Measurements from ENCODE around the gene ADK. TPM values are rescaled to one million over a fixed set of nuclear protein-coding genes. Genes with fewer than 3 reads are reported as not detected.

ADK gene
- total and polyA plus RNA-seq, 2 of the 13 experiments (the other 11 are each of a cell fraction or from before 2014, with no cell fraction given) = 48.6 to 79.1 TPM

DNA sequence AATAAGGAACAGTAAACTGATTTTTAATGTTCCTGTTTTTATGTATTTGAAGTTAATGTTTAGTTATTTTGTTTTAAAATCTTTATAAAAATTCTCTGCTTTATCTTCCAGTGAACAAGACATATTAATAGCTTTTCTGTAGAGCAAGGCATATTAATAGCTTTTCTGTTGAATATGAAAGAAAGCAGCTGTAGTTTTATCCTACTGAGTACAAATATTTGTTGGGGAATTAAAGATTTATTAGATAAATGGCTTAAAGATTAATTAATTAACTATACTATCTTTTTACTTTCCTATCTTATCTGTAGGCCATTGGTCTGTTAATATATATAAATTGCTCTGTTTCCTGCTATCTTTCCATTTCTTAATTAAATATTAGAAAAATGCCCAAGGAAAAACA, 299.6 kb downstream of the ADK start (continued):
- TF ChIP-seq, protein P1, sequence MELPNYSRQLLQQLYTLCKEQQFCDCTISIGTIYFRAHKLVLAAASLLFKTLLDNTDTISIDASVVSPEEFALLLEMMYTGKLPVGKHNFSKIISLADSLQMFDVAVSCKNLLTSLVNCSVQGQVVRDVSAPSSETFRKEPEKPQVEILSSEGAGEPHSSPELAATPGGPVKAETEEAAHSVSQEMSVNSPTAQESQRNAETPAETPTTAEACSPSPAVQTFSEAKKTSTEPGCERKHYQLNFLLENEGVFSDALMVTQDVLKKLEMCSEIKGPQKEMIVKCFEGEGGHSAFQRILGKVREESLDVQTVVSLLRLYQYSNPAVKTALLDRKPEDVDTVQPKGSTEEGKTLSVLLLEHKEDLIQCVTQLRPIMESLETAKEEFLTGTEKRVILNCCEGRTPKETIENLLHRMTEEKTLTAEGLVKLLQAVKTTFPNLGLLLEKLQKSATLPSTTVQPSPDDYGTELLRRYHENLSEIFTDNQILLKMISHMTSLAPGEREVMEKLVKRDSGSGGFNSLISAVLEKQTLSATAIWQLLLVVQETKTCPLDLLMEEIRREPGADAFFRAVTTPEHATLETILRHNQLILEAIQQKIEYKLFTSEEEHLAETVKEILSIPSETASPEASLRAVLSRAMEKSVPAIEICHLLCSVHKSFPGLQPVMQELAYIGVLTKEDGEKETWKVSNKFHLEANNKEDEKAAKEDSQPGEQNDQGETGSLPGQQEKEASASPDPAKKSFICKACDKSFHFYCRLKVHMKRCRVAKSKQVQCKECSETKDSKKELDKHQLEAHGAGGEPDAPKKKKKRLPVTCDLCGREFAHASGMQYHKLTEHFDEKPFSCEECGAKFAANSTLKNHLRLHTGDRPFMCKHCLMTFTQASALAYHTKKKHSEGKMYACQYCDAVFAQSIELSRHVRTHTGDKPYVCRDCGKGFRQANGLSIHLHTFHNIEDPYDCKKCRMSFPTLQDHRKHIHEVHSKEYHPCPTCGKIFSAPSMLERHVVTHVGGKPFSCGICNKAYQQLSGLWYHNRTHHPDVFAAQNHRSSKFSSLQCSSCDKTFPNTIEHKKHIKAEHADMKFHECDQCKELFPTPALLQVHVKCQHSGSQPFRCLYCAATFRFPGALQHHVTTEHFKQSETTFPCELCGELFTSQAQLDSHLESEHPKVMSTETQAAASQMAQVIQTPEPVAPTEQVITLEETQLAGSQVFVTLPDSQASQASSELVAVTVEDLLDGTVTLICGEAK (IDR thresholded peaks at IDR 0.05) = no peak
- TF ChIP-seq, protein P1 (CRISPR knock-in tag; IDR thresholded peaks at IDR 0.05) = no peak
- no peak for TF ChIP-seq HMGA1 (CRISPR knock-in tag; conservative IDR thresholded peaks at IDR 0.05)

DNA sequence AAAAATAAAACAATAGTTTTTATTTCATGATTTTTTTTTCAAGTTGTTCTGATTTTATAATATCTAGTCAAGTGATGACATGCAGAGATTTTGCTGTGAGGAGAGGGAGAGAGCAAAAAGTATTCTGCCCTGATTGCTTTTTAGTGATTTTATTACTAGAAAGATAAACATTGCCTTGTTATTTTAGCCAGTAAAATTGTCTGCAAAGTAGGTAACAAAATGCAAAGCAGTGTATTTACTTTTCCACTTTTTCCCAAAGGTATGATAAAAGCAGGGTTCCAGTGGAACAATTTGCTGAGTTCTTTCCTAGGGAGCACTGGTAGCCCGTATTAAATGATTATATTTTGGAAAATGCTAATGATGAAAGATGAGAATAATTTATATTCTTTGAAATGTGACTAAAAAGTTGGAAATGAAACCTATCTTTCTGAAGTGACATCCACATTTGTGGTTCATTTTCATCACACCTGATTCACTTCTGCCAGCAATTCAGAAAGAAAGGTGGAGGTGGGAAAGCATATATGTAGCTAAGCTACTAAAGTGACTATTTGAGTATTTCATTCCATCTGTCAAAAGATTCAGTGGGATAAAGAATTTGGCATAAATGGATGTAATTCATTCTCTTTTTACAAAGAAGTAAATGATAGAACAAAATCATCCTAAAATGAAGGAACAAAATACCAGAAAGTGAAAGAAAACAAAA, 300.3 kb downstream of the ADK start:
- 100% methylated on average over 1 of the region's 1 CpG for WGBS (ENCODE audit: low lambda C conversion rate)
- no peak for ATAC-seq
- peaks cover 13% of the 10 kb centered on the region; the same call in 1 of the 2 replicates for H3K4me1 ChIP-seq (ENCODE audit: insufficient read depth, low read length)
- no peak overlapping the region for H3K4me2 ChIP-seq (ENCODE audit: low read depth, low read length)
- DNase-seq (ENCODE audit: low spot score) = no peak
- no peak overlapping the region for H2AFZ ChIP-seq (ENCODE audit: low read length)
- no peak overlapping the region for H3K9ac ChIP-seq (ENCODE audit: insufficient read depth, low read depth, low read length)
- BruUV-seq (replicated peaks) = no TSS peak
- H3K36me3 ChIP-seq (replicated peaks in 1 of 2; ENCODE audit: control insufficient read depth in 1 of 2, insufficient read depth in 2 of 2, low read length in 2 of 2) = no peaks in the 10 kb centered on the region
- in situ Hi-C loops (cut with HindIII; ENCODE audit: extremely low pct_ligation_motif_present, low pct_unique_long_range_greater_than_20kb) = no loop called here
- no peaks in the 10 kb centered on the region for H3K79me2 ChIP-seq (ENCODE audit: insufficient read depth, low read length)
- intact Hi-C loops (cut with micrococcal nuclease; ENCODE audit: unreplicated experiment) = no loop called here
- ChIA-PET POLR2A (no interaction called here), CTCF (ENCODE audit: low intra/inter-chr PET ratio, low total read pairs) (no interaction called here)
- FAIRE-seq = no peak
- H3K9me3 ChIP-seq (ENCODE audit: low read length) = no peaks in the 10 kb centered on the region
- H4K20me1 ChIP-seq (ENCODE audit: insufficient read depth, low read length) = no peaks in the 10 kb centered on the region
- no peak overlapping the region for H3K27ac ChIP-seq (ENCODE audit: extremely low read length, insufficient read depth, low read length)
- H3K27me3 ChIP-seq (ENCODE audit: control insufficient read depth in 1 of 2, insufficient read depth in 2 of 2, low read length in 2 of 2) = no peaks in the 10 kb centered on the region
- H3K4me3 ChIP-seq (replicated peaks in 1 of 3; ENCODE audit: insufficient read depth in 1 of 3, low read depth in 2 of 3, low read length in 3 of 3) = no peak overlapping the region
- TF ChIP-seq ZNF503 (CRISPR knock-in tag; IDR thresholded peaks at IDR 0.05) (no peak), ZNF3 (CRISPR knock-in tag; IDR thresholded peaks at IDR 0.05) (no peak), HINFP (CRISPR knock-in tag; IDR thresholded peaks at IDR 0.05; ENCODE audit: low read depth) (no peak), NR2F1 (CRISPR knock-in tag; IDR thresholded peaks at IDR 0.05) (no peak), ZZZ3 (CRISPR knock-in tag; IDR thresholded peaks at IDR 0.05; ENCODE audit: borderline replicate concordance) (no peak), ZKSCAN1 (IDR thresholded peaks at IDR 0.05; ENCODE audit: low read length) (no peak), BCL6 (CRISPR knock-in tag; IDR thresholded peaks at IDR 0.05) (no peak)
